Mesothelial cell of epicardium (in vitro differentiated cells): ENCODE data around the gene C8A. TPM values are rescaled to one million over a fixed set of nuclear protein-coding genes. Genes with fewer than 3 reads are reported as not detected.

Source experiments
- DNase-seq, 2 experiments: peaks; one replicate each; pipeline ENCODE4 v3.0.0; 2021; ENCODE audit warnings: low spot score in 2 of 2; ENCODE audit not compliant: unreplicated experiment in 2 of 2
- H3K27ac Mint-ChIP-seq: 2 replicates; pipeline ENCODE4 v1.8.0; 2021; ENCODE audit warnings: mixed read lengths
- H3K27me3 Mint-ChIP-seq: 2 replicates; pipeline ENCODE4 v1.8.0; 2021; ENCODE audit warnings: low read depth, mixed read lengths
- H3K36me3 Mint-ChIP-seq: 2 replicates; pipeline ENCODE4 v1.8.0; 2021; ENCODE audit warnings: mixed read lengths
- H3K4me1 Mint-ChIP-seq: 2 replicates; pipeline ENCODE4 v1.8.0; 2021; ENCODE audit warnings: mixed read lengths
- H3K4me3 Mint-ChIP-seq: 2 replicates; pipeline ENCODE4 v1.8.0; 2021; ENCODE audit warnings: mild to moderate bottlenecking, moderate library complexity, mixed read lengths
- H3K9me3 Mint-ChIP-seq: 2 replicates; pipeline ENCODE4 v1.8.0; 2021; ENCODE audit warnings: mixed read lengths
- total RNA-seq: library from RNA; stranded (reverse); gene quantifications from 3 replicates; pipeline ENCODE4 v1.2.1, GENCODE V29; 2021
- TF ChIP-seq, protein P1 (sequence below): fragments of 200-600 bp; sonication (generic); IDR thresholded peaks from one replicate; pipeline ENCODE4 v1.5.0; 2021; ENCODE audit warnings: antibody characterized with exemption; ENCODE audit not compliant: unreplicated experiment

The C8A gene
- total RNA-seq, 1 donor from 2014 or later, result not detected

DNA sequence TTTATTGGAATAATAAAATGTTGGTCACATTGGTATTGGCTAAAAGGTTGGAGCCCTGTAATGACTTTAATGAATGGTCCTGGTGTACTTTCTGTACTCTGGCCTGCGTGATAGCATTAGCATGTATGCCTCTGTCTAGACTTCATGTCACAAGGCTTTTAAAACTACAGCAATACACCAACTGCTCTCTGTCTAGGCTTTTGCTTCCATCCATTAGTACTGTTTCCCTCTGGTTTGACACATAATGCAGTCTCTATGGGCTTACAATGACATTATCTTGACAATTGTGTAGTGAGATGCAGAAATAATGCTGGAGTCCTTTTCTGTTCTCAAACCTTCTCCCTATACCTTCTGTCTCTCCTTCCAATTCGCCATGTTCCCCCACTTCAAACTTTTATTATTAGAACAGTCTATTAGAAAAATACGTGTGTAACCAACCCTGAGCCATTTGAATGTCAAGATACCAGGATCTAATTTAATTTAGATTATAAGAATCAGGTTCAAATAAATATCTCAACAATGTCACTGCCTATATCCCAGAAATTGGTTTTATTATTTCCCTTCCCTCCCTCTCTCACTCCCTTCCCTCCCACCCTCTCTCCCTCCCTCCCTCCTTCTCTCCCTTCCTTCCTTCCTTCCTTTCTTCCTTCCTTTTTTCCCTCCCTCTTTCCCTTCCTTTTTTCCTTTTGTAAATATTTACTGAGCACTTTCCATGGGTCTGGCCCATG, 8.8 kb downstream of the C8A start:
- DNase-seq, result no peak
- no peaks in the 10 kb centered on the region for H3K4me1 Mint-ChIP-seq
- TF ChIP-seq, protein P1, sequence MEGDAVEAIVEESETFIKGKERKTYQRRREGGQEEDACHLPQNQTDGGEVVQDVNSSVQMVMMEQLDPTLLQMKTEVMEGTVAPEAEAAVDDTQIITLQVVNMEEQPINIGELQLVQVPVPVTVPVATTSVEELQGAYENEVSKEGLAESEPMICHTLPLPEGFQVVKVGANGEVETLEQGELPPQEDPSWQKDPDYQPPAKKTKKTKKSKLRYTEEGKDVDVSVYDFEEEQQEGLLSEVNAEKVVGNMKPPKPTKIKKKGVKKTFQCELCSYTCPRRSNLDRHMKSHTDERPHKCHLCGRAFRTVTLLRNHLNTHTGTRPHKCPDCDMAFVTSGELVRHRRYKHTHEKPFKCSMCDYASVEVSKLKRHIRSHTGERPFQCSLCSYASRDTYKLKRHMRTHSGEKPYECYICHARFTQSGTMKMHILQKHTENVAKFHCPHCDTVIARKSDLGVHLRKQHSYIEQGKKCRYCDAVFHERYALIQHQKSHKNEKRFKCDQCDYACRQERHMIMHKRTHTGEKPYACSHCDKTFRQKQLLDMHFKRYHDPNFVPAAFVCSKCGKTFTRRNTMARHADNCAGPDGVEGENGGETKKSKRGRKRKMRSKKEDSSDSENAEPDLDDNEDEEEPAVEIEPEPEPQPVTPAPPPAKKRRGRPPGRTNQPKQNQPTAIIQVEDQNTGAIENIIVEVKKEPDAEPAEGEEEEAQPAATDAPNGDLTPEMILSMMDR, result no peak
- H3K9me3 Mint-ChIP-seq, result peaks cover 20% of the 10 kb centered on the region
- H3K27ac Mint-ChIP-seq, result no peak overlapping the region
- H3K4me3 Mint-ChIP-seq, result no peak overlapping the region
- peaks cover 37% of the 10 kb centered on the region for H3K27me3 Mint-ChIP-seq
- no peaks in the 10 kb centered on the region for H3K36me3 Mint-ChIP-seq

DNA sequence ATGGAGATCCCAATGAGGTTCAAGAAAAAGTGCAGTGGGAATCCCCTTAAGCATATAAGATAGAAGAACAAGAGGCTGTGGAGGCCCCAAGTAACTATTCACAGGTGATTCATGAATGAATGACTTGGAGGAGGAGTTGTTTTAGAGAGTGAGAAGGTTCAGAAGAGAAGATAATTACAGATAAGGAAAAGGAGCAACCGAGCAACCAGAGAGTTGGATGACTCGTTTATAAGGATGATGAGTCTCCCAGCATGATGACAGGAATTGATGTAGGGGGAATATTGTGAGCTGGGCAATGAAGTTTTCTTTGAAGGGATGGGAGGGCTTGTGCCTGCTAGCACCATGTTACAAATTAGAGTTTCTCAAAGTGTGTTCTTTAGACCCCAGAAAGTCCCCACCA, 9.8 kb downstream of the C8A start:
- H3K27ac Mint-ChIP-seq, result no peak overlapping the region
- no peaks in the 10 kb centered on the region for H3K4me1 Mint-ChIP-seq
- TF ChIP-seq, protein P1, result no peak
- no peaks in the 10 kb centered on the region for H3K36me3 Mint-ChIP-seq
- H3K27me3 Mint-ChIP-seq, result peaks cover 47% of the 10 kb centered on the region
- no peak overlapping the region for H3K4me3 Mint-ChIP-seq
- H3K9me3 Mint-ChIP-seq, result peaks cover 20% of the 10 kb centered on the region
- no peak for DNase-seq

GRCh38 chr1:56866656-56867055, 12.1 kb downstream of the C8A start:
- Mint-ChIP-seq H3K27ac (no peak overlapping the region), H3K27me3 (peaks cover 52% of the 10 kb centered on the region), H3K4me3 (no peak overlapping the region), H3K9me3 (peaks cover 14% of the 10 kb centered on the region), H3K4me1 (no peaks in the 10 kb centered on the region), H3K36me3 (no peaks in the 10 kb centered on the region)
- TF ChIP-seq, protein P1, result no peak
- no peak for DNase-seq

- Mint-ChIP-seq H3K36me3 (no peaks in the 10 kb centered on the region), H3K4me3 (no peak overlapping the region), H3K4me1 (peaks cover under 1% of the 10 kb centered on the region), H3K27ac (no peak overlapping the region), H3K9me3 (peaks cover 14% of the 10 kb centered on the region), H3K27me3 (peaks cover 58% of the 10 kb centered on the region)
- TF ChIP-seq, protein P1, result no peak
- DNase-seq, result no peak
These were observed 12.9 kb downstream of the C8A start for GRCh38 chr1:56867491-56867890.

DNA sequence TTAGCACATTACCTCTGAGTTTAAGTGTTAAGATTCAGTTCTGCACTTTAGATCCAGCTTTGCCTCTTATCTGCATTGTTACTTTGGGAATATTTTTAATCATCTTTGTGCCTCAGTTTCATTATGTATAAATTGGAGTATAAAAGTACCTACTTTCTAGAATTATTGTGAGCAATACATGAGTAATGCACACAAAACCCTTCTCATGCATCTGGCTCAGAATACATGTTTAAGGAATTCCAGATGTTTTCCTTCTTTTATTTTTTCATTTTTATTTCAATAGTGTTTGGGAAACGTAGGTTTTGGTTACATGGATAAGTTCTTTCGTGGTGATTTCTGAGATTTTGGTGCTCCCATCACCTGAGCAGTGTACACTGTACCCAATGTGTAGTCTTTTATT, 14.2 kb downstream of the C8A start:
- H3K27me3 Mint-ChIP-seq, result peaks cover 68% of the 10 kb centered on the region
- TF ChIP-seq, protein P1, result no peak
- no peak for DNase-seq
- peaks cover 14% of the 10 kb centered on the region for H3K9me3 Mint-ChIP-seq
- no peak overlapping the region for H3K27ac Mint-ChIP-seq
- no peaks in the 10 kb centered on the region for H3K36me3 Mint-ChIP-seq
- peaks cover 4% of the 10 kb centered on the region for H3K4me1 Mint-ChIP-seq
- no peak overlapping the region for H3K4me3 Mint-ChIP-seq
